Brain microvascular endothelial cell (primary cell): ENCODE results near the gene EPHA6.

Experiments used
- DNase-seq: peaks from one replicate; pipeline ENCODE4 v3.0.0-alpha.2; 2020
- H3K27ac ChIP-seq: fragments of 250-450 bp; sonication (Bioruptor Pico); 2 replicates; pipeline ENCODE4 v1.5.1; 2020; ENCODE audit warnings: mild to moderate bottlenecking, moderate library complexity
- H3K27me3 ChIP-seq: fragments of 250-450 bp; sonication (Bioruptor Pico); replicated peaks from 2 replicates; pipeline ENCODE4 v1.5.1; 2020; ENCODE audit warnings: mild to moderate bottlenecking
- H3K36me3 ChIP-seq: fragments of 250-450 bp; sonication (Bioruptor Pico); replicated peaks from 2 replicates; pipeline ENCODE4 v1.5.1; 2020; ENCODE audit warnings: mild to moderate bottlenecking
- H3K4me3 ChIP-seq: 2 replicates; pipeline ENCODE4 v1.5.1; 2011; ENCODE audit warnings: low read depth, mild to moderate bottlenecking, control low read depth, low read length, moderate library complexity
- CTCF ChIP-seq: IDR thresholded peaks from 2 replicates; pipeline ENCODE4 v1.5.1; 2011; ENCODE audit warnings: low read depth, mild to moderate bottlenecking, moderate library complexity, low read length, control low read depth, inconsistent platforms; ENCODE audit errors: missing control alignments
- in situ Hi-C: cut with HindIII; loops from 2 replicates; pipeline ENCODE4 v1.10.0; 2017; ENCODE audit warnings: low sequenced_read_pairs, low pct_ligation_motif_present

EPHA6 gene

GRCh38 chr3:97197830-97198229 lies 383.4 kb downstream of the EPHA6 start:
- no peak for TF ChIP-seq CTCF
- no peak overlapping the region for H3K27ac ChIP-seq
- H3K36me3 ChIP-seq = no peaks in the 10 kb centered on the region
- no peak for DNase-seq
- H3K4me3 ChIP-seq = no peak overlapping the region
- no peaks in the 10 kb centered on the region for H3K27me3 ChIP-seq
- in situ Hi-C loops = no loop called here

GRCh38 chr3:97200387-97200786 lies 386.0 kb downstream of the EPHA6 start:
- Histone ChIP-seq H3K27me3 (no peaks in the 10 kb centered on the region), H3K36me3 (no peaks in the 10 kb centered on the region), H3K4me3 (no peak overlapping the region), H3K27ac (no peak overlapping the region)
- in situ Hi-C loops = no loop called here
- no peak for DNase-seq
- TF ChIP-seq CTCF = no peak

DNA sequence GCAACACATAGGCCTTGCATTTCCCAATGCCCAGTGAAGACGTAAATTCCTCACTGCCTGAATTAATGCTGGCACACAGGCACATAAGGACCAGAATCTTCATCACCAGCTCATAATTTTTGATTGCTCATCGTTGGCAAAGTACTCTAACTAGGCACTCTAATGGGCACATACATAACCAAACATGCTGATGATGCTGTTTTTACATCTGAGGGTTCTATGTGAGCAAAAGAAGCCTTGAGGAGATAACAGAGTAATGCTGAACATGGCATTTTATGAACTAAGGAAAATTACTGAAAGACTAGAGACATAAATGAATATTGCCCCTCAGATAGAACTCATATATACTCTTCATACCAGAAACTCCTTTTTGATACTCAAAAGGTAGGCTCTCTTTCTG lies 387.4 kb downstream of the EPHA6 start:
- Histone ChIP-seq H3K27ac (no peak overlapping the region), H3K4me3 (no peak overlapping the region), H3K27me3 (no peaks in the 10 kb centered on the region), H3K36me3 (no peaks in the 10 kb centered on the region)
- no peak for TF ChIP-seq CTCF
- in situ Hi-C loops = no loop called here
- DNase-seq = no peak

- no peaks in the 10 kb centered on the region for H3K27me3 ChIP-seq
Observed at GRCh38 chr3:97228966-97229365, 414.6 kb downstream of the EPHA6 start.

DNA sequence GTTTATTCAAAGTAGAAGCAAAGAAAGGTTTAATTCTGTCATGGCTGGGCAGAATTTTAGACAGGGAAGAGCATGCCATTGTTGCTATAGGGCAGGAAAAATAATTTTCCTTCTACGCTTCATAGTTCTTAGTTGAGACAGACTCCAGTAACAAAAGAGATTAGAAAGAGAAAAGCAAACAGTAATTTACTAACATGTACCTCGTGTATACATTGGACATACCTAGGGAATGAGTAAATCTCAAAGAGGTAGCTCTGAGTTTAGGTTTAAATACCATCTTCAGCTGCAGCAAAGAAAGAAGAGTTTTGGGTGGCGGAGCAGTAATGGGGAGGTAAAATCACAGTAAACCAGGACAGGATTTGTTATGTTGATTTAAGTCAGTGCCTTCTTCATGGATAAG lies 416.1 kb downstream of the EPHA6 start:
- H3K27ac ChIP-seq = no peak overlapping the region
- DNase-seq = no peak
- no peak overlapping the region for H3K4me3 ChIP-seq
- TF ChIP-seq CTCF = no peak
- H3K36me3 ChIP-seq = no peaks in the 10 kb centered on the region
- in situ Hi-C loops = no loop called here
- no peaks in the 10 kb centered on the region for H3K27me3 ChIP-seq

More at GRCh38 chr3:97228966-97229365, 414.6 kb downstream of the EPHA6 start:
- in situ Hi-C loops = no loop called here
- Histone ChIP-seq H3K27ac (no peak overlapping the region), H3K36me3 (no peaks in the 10 kb centered on the region), H3K4me3 (no peak overlapping the region)
- no peak for TF ChIP-seq CTCF
- no peak for DNase-seq

DNA sequence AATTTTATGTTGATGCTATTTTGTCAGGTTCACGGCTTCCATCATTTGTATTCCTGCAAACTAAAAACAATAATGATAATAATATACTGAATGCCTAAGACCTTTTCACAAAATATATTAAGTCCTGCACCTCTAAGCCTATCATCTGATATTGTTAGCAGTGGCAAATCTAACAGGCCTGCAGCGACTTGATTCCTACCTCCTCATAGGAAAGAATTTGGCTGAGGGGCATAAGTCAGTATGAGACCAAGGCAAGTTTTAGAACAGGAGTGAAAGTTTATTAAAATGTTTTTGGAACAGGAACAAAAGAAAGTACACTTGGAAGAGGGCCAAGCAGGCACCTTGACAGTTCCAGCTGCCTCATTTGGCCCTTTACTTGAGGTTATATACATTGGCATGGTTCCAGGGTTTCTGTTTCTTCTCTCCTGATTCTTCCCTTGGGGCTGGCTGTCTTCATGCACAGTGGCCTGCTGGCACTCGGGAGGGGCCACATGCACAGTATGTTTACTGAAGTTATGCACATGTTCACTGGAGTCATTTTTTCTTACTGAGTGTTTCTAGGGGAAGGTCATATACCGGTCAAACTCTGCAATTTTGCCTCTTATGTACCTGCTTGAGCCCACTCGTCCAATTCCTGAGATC lies 418.1 kb downstream of the EPHA6 start:
- H3K27ac ChIP-seq = no peak overlapping the region
- no peaks in the 10 kb centered on the region for H3K36me3 ChIP-seq
- TF ChIP-seq CTCF = no peak
- H3K4me3 ChIP-seq = no peak overlapping the region
- no peak for DNase-seq
- in situ Hi-C loops = no loop called here
- H3K27me3 ChIP-seq = no peaks in the 10 kb centered on the region
